Adrenal gland (tissue), 5 donors: ENCODE data around the gene TRPM4.

Experiments used
- CTCF ChIP-seq, 6 experiments: fragments of 450-650 bp in 4 of 6; fragments of 200-600 bp in 2 of 6; sonication (generic) in 1 of 6; IDR thresholded peaks; 1 replicate in 5 of 6; 2 replicates in 1 of 6; pipeline versions ENCODE4 v1.5.1 to v1.8.0; 2016 to 2021; ENCODE audit warnings: antibody characterized with exemption in 6 of 6, mild to moderate bottlenecking in 2 of 6, moderate library complexity in 1 of 6
- POLR2A ChIP-seq, 2 donors: fragments of 450-650 bp; IDR thresholded peaks; one replicate each; pipeline ENCODE4 v1.6.1; 2017; ENCODE audit warnings: antibody characterized with exemption in 2 of 2, mild to moderate bottlenecking in 2 of 2, moderate library complexity in 1 of 2
- donor health status: DM: no; HTN: no; CAD: no.

GRCh38 chr19:49205114-49205513 lies 47.5 kb downstream of the TRPM4 start:
- TF ChIP-seq CTCF (IDR thresholded peaks at IDR 0.05) = no peak
- TF ChIP-seq POLR2A (IDR thresholded peaks at IDR 0.05) = no peak
